Measurements from ENCODE around the gene FRK.

DNA sequence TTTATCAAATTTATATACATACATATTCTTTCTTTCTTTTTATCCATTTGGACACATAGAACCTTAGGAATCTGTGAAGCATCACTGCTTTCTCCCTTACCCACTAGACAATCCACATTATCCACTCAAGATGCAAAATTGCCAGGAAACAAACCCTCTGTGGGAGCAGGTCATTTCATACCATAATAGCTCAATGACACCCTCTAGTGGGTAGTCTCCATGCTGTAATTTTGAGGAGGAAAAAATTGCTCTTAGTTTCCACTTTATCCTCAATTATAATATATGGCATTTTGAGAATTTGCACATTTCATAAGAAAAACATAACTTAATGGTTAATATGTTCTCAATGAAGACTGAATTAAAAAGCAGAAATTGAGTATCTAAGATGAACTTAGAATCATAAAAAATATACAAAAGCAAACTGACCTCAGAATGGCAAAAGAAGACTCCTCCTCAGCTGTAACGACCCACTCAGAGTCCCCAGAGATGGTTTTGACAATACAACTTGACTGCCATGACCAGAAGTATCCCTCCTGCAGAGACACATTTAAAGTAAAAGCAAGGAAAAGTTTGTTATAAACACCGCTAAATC lies 164.1 kb downstream of the FRK start:
- TF ChIP-seq, protein P1, sequence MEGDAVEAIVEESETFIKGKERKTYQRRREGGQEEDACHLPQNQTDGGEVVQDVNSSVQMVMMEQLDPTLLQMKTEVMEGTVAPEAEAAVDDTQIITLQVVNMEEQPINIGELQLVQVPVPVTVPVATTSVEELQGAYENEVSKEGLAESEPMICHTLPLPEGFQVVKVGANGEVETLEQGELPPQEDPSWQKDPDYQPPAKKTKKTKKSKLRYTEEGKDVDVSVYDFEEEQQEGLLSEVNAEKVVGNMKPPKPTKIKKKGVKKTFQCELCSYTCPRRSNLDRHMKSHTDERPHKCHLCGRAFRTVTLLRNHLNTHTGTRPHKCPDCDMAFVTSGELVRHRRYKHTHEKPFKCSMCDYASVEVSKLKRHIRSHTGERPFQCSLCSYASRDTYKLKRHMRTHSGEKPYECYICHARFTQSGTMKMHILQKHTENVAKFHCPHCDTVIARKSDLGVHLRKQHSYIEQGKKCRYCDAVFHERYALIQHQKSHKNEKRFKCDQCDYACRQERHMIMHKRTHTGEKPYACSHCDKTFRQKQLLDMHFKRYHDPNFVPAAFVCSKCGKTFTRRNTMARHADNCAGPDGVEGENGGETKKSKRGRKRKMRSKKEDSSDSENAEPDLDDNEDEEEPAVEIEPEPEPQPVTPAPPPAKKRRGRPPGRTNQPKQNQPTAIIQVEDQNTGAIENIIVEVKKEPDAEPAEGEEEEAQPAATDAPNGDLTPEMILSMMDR (IDR thresholded peaks at IDR 0.05), result peak in 5 of 7 experiments; percentile 43 to 65 (median 45)
- TF ChIP-seq POLR2A (IDR thresholded peaks at IDR 0.05), result no peak
- no peak for TF ChIP-seq EP300 (IDR thresholded peaks at IDR 0.05)
- no peak for TF ChIP-seq POLR2AphosphoS5 (IDR thresholded peaks at IDR 0.05)

Measured in stomach (tissue), 4 donors.